SU-DHL-6 (cell line): ENCODE measurements around the gene IGF2BP2.

Source experiments
- H2AFZ ChIP-seq: fragments of 200-600 bp; sonication (generic); 2 replicates; pipeline ENCODE4 v1.6.1; 2014; ENCODE audit warnings: low read depth, mild to moderate bottlenecking, moderate library complexity, mixed read lengths, antibody characterized with exemption, low read length; ENCODE audit not compliant: severe bottlenecking
- H3F3A ChIP-seq: fragments of 200-600 bp; shearing (Covaris generic); 2 replicates; pipeline ENCODE4 v1.6.0; 2016; ENCODE audit warnings: antibody characterized with exemption, mild to moderate bottlenecking; ENCODE audit not compliant: insufficient read depth
- H3K27ac ChIP-seq: fragments of 200-600 bp; sonication (generic); 2 replicates; pipeline ENCODE4 v1.5.1; 2016; ENCODE audit warnings: low read depth, mild to moderate bottlenecking, low read length, moderate library complexity, mixed read lengths
- H3K27me3 ChIP-seq: fragments of 200-600 bp; sonication (generic), shearing (Covaris generic); 2 replicates; pipeline ENCODE4 v1.6.0; 2014; ENCODE audit warnings: mild to moderate bottlenecking, low read length
- H3K36me3 ChIP-seq: fragments of 200-600 bp; sonication (generic); 2 replicates; pipeline ENCODE4 v1.6.1; 2014; ENCODE audit warnings: mild to moderate bottlenecking, low read length, mixed read lengths
- H3K4me2 ChIP-seq: fragments of 300-600, 200-600 bp; shearing (Covaris generic), sonication (generic); 2 replicates; pipeline ENCODE4 v1.6.0; 2014; ENCODE audit warnings: low read length, low read depth, mild to moderate bottlenecking; ENCODE audit not compliant: poor library complexity, severe bottlenecking
- H3K4me3 ChIP-seq: fragments of 200-600 bp; sonication (generic); 2 replicates; pipeline ENCODE4 v1.5.1; 2014; ENCODE audit warnings: antibody characterized with exemption, low read length, mild to moderate bottlenecking, mixed read lengths; ENCODE audit not compliant: insufficient read depth, poor library complexity, severe bottlenecking
- H3K79me2 ChIP-seq: fragments of 200-600 bp; sonication (generic); 2 replicates; pipeline ENCODE4 v1.6.1; 2014; ENCODE audit warnings: mild to moderate bottlenecking, low read length, moderate library complexity; ENCODE audit not compliant: insufficient read depth
- H3K9ac ChIP-seq: fragments of 200-600 bp; sonication (generic); 2 replicates; pipeline ENCODE4 v1.7.0; 2014; ENCODE audit warnings: mild to moderate bottlenecking, low read length
- H3K9me2 ChIP-seq: fragments of 200-600 bp; sonication (generic); replicated peaks from 2 replicates; pipeline ENCODE4 v1.6.1; 2014; ENCODE audit warnings: low read length; ENCODE audit not compliant: insufficient read depth
- H3K9me3 ChIP-seq: fragments of 200-600 bp; sonication (generic); 2 replicates; pipeline ENCODE4 v1.6.1; 2014; ENCODE audit warnings: low read length, mixed read lengths; ENCODE audit not compliant: insufficient read depth
- H4K20me1 ChIP-seq: fragments of 200-600 bp; sonication (generic); 2 replicates; pipeline ENCODE4 v1.6.1; 2014; ENCODE audit warnings: low read depth, mild to moderate bottlenecking, antibody characterized with exemption, low read length, moderate library complexity, mixed read lengths
- EZH2phosphoT487 ChIP-seq: fragments of 200-600 bp; sonication (generic), shearing (Covaris generic); conservative IDR thresholded peaks from 2 replicates; pipeline ENCODE4 v1.6.1; 2018; ENCODE audit warnings: mild to moderate bottlenecking, antibody characterized with exemption, low read length, moderate library complexity, mixed read lengths
- TF ChIP-seq, protein P1 (sequence below): fragments of 200-600 bp; sonication (generic); IDR thresholded peaks from one replicate; pipeline ENCODE4 v1.5.1; 2017; ENCODE audit warnings: antibody characterized with exemption, mild to moderate bottlenecking, low read length, moderate library complexity; ENCODE audit not compliant: insufficient read depth, poor library complexity, severe bottlenecking

The IGF2BP2 gene

DNA sequence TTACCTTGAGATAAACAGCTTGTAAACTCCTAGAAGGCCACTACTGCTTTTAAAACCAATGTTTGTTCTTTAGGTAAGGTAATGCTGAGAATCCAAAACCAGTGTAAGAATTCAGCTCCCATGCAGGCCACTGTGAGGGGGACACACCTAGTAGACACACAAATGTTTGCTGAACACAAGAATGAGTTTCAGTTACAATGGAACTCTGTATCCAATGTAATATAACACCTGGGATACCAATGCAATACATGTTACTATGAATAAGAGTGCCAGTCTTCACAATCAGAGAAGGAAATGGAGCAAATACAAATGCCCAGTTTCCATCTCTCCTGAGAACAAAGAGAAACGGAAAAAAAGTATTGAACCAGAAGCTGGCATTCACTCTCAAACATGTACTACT is 65.9 kb downstream of the IGF2BP2 start:
- Histone ChIP-seq H2AFZ (no peak overlapping the region), H3F3A (no peaks in the 10 kb centered on the region), H3K9ac (no peak overlapping the region), H3K9me2 (no peaks in the 10 kb centered on the region), H3K4me3 (no peak overlapping the region), H4K20me1 (no peaks in the 10 kb centered on the region), H3K4me2 (no peak overlapping the region), H3K36me3 (no peaks in the 10 kb centered on the region), H3K9me3 (no peaks in the 10 kb centered on the region), H3K27me3 (no peaks in the 10 kb centered on the region), H3K27ac (no peak overlapping the region), H3K79me2 (no peaks in the 10 kb centered on the region)
- no peak for TF ChIP-seq EZH2phosphoT487
- TF ChIP-seq, protein P1, sequence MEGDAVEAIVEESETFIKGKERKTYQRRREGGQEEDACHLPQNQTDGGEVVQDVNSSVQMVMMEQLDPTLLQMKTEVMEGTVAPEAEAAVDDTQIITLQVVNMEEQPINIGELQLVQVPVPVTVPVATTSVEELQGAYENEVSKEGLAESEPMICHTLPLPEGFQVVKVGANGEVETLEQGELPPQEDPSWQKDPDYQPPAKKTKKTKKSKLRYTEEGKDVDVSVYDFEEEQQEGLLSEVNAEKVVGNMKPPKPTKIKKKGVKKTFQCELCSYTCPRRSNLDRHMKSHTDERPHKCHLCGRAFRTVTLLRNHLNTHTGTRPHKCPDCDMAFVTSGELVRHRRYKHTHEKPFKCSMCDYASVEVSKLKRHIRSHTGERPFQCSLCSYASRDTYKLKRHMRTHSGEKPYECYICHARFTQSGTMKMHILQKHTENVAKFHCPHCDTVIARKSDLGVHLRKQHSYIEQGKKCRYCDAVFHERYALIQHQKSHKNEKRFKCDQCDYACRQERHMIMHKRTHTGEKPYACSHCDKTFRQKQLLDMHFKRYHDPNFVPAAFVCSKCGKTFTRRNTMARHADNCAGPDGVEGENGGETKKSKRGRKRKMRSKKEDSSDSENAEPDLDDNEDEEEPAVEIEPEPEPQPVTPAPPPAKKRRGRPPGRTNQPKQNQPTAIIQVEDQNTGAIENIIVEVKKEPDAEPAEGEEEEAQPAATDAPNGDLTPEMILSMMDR, result no peak

DNA sequence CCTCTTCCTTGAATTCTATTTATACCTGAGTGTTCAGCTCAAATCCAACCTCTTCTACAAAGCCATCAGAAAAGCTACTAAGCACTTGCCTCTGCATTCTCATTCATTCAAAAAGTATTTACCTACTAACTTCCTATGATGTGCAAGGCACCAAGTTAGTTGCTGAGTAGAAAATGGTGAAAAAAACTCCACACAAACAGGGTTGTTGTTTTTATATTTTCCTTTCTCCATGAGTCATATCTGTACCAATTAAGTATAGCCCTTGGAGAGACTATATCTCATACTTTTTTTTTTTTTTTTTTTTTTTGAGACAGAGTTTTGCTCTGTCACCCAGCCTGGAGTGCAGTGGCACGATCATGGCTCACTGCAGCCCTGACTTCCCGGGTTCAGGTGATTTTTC is 67.7 kb downstream of the IGF2BP2 start:
- no peak overlapping the region for H3K4me3 ChIP-seq
- no peaks in the 10 kb centered on the region for H3K36me3 ChIP-seq
- no peaks in the 10 kb centered on the region for H3K79me2 ChIP-seq
- TF ChIP-seq, protein P1, result no peak
- TF ChIP-seq EZH2phosphoT487, result no peak
- no peaks in the 10 kb centered on the region for H4K20me1 ChIP-seq
- H3K27ac ChIP-seq, result no peak overlapping the region
- no peaks in the 10 kb centered on the region for H3K9me2 ChIP-seq
- no peak overlapping the region for H3K4me2 ChIP-seq
- H3K9ac ChIP-seq, result no peak overlapping the region
- H3K27me3 ChIP-seq, result no peaks in the 10 kb centered on the region
- H3K9me3 ChIP-seq, result no peaks in the 10 kb centered on the region
- H3F3A ChIP-seq, result no peaks in the 10 kb centered on the region
- H2AFZ ChIP-seq, result no peak overlapping the region

DNA sequence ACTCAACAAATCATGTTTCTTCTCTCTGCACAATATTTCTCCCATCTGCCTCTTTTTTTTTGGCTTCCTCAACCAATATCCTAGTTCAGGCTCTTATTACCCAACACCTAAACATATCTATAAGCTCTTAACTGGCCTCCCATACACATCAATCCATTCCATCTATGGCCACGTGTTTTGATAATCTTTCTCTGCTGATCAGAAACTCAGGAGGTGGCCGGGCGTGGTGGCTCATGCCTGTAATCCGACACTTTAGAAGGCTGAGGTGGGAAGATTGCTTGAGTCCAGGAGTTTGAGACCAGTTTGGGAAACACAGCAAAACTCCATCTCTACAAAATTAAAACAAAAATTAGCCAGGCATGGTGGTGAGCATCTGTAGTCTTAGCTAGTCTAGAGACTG is 68.4 kb downstream of the IGF2BP2 start:
- Histone ChIP-seq H3K9me2 (no peaks in the 10 kb centered on the region), H3K4me2 (no peak overlapping the region), H3F3A (no peaks in the 10 kb centered on the region), H3K9ac (no peak overlapping the region), H3K79me2 (no peaks in the 10 kb centered on the region), H2AFZ (no peak overlapping the region), H3K27me3 (no peaks in the 10 kb centered on the region), H3K4me3 (no peak overlapping the region), H3K27ac (no peak overlapping the region), H3K36me3 (no peaks in the 10 kb centered on the region), H3K9me3 (no peaks in the 10 kb centered on the region), H4K20me1 (no peaks in the 10 kb centered on the region)
- TF ChIP-seq EZH2phosphoT487, result no peak
- TF ChIP-seq, protein P1, result no peak

DNA sequence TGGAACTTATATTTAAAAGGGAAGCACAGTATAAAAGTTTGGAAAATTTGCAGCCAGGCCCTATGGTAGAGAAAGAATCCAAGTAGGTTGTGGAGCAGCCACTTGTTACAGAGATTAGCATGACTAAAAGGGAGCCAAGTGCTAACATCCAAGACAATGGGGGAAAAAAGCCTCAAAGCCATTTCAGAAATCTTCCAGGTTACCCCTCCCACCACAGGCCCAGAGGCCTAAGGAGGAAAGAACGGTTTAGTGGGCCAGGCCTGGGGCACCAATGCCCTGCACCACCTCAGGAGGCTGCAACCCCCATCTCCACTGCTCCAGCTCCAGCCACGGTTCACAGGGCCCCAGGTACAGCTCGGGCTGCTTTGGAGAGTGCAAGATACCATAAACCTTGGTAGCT is 69.9 kb downstream of the IGF2BP2 start:
- H3K4me2 ChIP-seq, result no peak overlapping the region
- H3K9me2 ChIP-seq, result no peaks in the 10 kb centered on the region
- no peaks in the 10 kb centered on the region for H3K79me2 ChIP-seq
- H3K9ac ChIP-seq, result no peak overlapping the region
- H3K36me3 ChIP-seq, result no peaks in the 10 kb centered on the region
- H3F3A ChIP-seq, result no peaks in the 10 kb centered on the region
- TF ChIP-seq, protein P1, result no peak
- no peak for TF ChIP-seq EZH2phosphoT487
- no peak overlapping the region for H2AFZ ChIP-seq
- no peak overlapping the region for H3K4me3 ChIP-seq
- H4K20me1 ChIP-seq, result no peaks in the 10 kb centered on the region
- no peaks in the 10 kb centered on the region for H3K27me3 ChIP-seq
- no peak overlapping the region for H3K27ac ChIP-seq
- no peaks in the 10 kb centered on the region for H3K9me3 ChIP-seq
